CD4-positive, alpha-beta T cell treated with Interferon alpha-2 for 1 hour (primary cell): Measurements from ENCODE around the gene TMEM50B.
"Not testable (repeated sequence)": the region's sequence is repeated elsewhere in the genome, so short reads cannot be mapped to it uniquely, and the experiment has no call there.

Source experiments
- DNase-seq, 2 donors: peaks; one replicate each; pipeline ENCODE4 v3.0.0-alpha.2; 2020 to 2022

TMEM50B gene

GRCh38 chr21:33479679-33480480 lies at the start of gene TMEM50B:
Gene TMEM50B (minus strand): TSS chr21:33479974. CDS start chr21:33468885, 11,089 bp downstream.
- DNase-seq: peak; percentile 95 to 97

DNA sequence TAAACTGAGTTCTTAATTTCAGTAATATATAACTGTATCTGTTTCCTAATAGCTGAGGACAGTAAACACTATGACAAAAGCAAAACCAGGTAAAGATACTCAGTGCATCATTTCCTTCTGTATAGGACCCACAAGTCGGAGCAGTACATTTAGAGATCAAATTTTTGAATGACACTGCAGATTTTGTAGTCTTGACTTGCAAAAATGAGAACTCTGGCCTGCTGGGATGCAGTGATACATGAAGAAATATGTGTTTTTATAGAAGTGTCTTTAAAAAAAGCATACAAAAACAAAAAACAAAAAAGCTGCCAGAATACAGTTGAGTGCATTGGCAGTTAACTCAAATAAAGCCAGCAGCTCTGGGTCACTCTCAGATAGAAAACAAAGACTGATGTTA lies 43.2 kb upstream of the TMEM50B start:
- no peak for DNase-seq

DNA sequence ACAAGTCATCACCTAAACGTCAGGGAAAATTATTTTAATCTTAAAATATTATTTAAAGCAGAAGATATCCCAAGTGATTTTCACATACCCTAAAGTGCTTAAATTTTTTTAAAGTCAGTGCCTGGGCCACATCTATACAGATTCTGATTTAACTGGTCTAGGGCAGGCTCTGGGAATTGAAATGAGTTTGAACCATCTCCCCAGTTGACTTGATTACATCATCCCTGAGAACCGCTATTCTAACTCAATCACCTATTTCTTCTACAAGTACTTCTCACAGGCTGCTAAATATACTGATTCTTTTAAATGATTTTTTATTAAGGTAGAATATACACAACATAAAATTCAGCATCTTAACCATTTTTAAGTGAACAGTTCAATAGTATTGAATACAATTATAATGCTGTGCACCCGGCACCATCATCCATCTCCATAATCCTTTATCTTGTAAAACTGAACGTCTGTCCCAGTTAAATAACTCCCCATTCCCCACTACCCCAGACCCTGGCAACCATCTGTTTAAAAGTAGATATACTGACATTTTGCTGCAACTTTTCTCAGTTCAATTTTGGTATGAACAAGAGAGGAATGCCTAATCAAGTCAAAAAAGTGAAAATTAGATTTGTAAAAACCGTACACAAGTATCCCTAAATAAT lies 42.7 kb upstream of the TMEM50B start:
- DNase-seq: no peak

- no peak for DNase-seq
Observed at GRCh38 chr21:33518899-33519298, 39.1 kb upstream of the TMEM50B start.

DNA sequence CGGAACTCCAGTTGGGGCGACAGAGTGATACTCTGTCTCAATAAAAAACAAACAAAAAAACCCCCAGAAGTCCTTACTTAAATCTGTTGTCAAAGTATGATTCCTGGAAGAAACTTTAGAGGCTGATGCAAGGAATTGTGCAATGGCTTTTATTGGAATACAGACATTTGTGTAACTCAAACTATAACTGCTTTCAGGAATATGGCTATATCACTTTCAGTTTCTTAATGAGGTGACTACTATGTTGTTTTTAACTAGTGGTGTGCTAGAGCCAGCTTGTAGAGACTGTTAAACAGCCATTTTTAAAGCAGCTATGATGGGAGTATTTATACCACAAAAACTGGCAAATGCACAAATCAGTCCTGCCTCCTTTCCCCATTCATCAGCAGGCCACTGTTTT lies 34.5 kb upstream of the TMEM50B start:
- no peak for DNase-seq

DNA sequence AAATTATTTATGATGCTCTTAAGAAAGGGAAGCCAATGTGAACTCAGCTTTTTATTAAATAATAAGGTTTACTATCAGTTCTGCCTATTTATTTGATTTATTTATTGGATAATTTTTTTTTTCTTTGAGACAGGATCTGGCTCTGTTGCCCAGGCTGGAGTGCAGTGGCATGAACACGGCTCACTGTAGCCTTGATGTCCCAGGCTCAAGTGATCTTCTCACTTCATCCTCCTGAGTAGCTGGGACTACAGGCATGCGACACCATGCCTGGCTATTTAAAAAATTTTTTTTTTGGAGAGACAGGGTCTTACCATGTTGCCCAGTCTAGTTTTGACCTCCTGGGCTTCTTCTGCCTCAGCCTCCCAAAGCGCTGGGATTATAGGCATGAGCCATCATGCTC lies 32.7 kb upstream of the TMEM50B start:
- DNase-seq: no peak

- DNase-seq: no peak
Observed at GRCh38 chr21:33511639-33512038, 31.9 kb upstream of the TMEM50B start.

GRCh38 chr21:33510826-33511225 lies 31.1 kb upstream of the TMEM50B start:
- DNase-seq: no peak

DNA sequence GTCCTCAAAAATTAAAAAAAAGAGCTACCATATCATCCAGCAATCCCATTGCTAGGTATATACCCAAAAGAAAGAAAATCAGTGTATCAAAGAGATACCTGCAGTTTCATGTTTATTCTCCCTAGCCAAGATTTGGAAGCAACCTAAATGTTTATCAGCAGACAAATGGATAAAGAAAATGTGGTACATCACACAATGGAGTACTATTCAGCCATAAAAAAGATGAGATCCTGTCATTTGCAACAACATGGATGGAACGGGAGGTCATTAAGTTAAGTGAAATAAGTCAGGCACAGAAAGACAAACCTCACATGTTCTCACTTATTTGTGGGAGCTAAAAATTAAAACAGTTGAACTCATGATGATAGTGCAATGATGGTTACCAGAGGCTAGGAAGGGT lies 27.2 kb upstream of the TMEM50B start:
- DNase-seq: not testable (repeated sequence)

GRCh38 chr21:33505833-33506232 lies 26.1 kb upstream of the TMEM50B start:
- DNase-seq: no peak

- DNase-seq: no peak
Observed at GRCh38 chr21:33496345-33496744, 16.6 kb upstream of the TMEM50B start.

- no peak for DNase-seq
Observed at GRCh38 chr21:33495743-33496142, 16.0 kb upstream of the TMEM50B start.

- no peak for DNase-seq
Observed at GRCh38 chr21:33493756-33494155, 14.0 kb upstream of the TMEM50B start.

GRCh38 chr21:33492571-33492970 lies 12.8 kb upstream of the TMEM50B start:
- DNase-seq: no peak

DNA sequence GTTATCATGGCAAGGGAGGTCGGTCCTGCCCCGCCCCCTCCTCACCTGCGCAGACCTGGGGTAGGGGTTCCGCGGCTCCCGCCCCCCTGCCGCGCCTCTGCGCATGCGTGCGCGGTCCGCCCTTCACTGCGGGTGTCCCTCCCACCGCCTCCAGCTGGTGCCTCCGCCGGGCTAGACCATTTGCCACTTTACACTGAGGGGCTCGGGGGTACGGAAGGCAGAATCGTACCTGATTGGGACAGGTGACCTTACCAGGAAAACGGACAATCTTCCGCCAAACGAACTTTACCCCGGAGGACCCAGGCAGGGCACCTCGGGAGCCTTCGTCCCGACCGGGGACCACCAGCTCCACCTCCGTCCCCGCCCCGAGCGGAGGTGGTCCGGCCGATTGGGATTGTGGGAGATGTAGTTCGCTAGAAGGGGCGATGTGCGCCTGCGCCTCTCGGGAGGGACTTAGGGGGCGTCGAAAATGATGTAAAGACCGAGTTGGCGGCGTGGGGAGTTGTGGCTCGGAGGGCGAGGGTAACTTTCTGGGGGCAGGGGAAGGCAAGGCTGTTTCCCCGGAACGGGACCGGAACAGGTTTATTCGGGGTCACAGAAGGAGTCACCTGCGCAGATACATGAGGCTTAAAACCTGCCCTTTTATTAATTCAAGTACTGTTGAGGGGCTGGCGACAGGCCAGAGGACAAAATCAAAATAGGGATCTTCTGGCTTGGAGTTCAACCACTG lies 11.8 kb upstream of the TMEM50B start, which contains the start of gene DNAJC28:
TSS of gene DNAJC28 (minus strand) at position 344 of the 730 bp plus-strand sequence. CDS start 2,323 bp downstream, outside the sequence.
- DNase-seq: peak; percentile 93 to 96

- no peak for DNase-seq
Observed at GRCh38 chr21:33490991-33491372, 11.2 kb upstream of the TMEM50B start.

- DNase-seq: no peak
Observed at GRCh38 chr21:33488936-33489335, 9.2 kb upstream of the TMEM50B start.

- DNase-seq: no peak
Observed at GRCh38 chr21:33487996-33488395, 8.2 kb upstream of the TMEM50B start.

- DNase-seq: no peak
Observed at GRCh38 chr21:33481314-33481943, 1.7 kb upstream of the TMEM50B start.

DNA sequence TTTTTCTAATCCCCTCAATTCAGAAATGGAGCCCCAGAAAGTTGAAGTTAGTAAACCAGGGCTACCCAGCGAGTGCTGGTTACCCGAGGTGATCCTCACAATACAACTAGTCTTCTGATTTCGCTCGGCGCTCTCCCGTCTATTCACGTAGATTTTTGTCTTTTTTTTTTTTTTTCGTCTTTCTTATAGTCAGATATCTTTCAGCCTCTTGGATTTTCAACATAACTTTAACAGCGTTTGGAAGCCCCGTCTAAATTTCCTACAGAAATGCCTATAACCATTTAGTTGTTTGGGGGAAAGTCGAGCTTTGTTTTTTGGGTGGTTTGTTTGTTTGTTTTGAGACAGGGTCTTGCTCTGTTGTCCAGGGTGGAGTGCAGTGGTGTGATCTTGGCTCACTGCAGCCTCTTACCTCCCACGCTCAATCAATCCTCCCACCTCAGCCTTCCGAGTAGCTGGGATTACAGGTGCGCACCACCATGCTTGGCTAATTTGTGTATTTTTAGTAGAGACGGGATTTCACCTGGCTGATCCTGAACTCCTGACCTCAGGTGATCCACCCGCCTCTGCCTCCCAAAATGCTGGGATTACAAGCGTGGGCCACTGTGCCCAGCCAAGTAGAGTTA lies 818 bp upstream of the TMEM50B start:
- DNase-seq: no peak

- DNase-seq: peak; percentile 30 to 51
Observed at GRCh38 chr21:33478935-33479678, 667 bp downstream of the TMEM50B start.

- no peak for DNase-seq
Observed at GRCh38 chr21:33478182-33478581, 1.6 kb downstream of the TMEM50B start.
